BJ (cell line): ENCODE measurements around the gene NDUFB7. TPM values are rescaled to one million over a fixed set of nuclear protein-coding genes. Genes with fewer than 3 reads are reported as not detected.

Experiments
- CTCF ChIA-PET: fragments of 350-600 bp; formaldehyde crosslinking; extraction: SDS; loops from one replicate; lab custom pipeline; 2021; ENCODE audit warnings: antibody characterized with exemption, inconsistent platforms; lab: Yijun Ruan, JAX
- POLR2A ChIA-PET: fragments of 300-600 bp; sonication (Branson Sonifier 250); formaldehyde crosslinking; extraction: SDS; loops from one replicate; lab custom pipeline; 2021; ENCODE audit warnings: antibody characterized with exemption; lab: Charles Lee
- DNase-seq: peaks from one replicate; pipeline ENCODE4 v3.0.0-alpha.2; 2011; ENCODE audit warnings: low read depth
- H3K27me3 ChIP-seq: 2 replicates; pipeline ENCODE4 v1.6.0; 2011; ENCODE audit warnings: low read length; ENCODE audit not compliant: control insufficient read depth, insufficient read depth
- H3K36me3 ChIP-seq: 2 replicates; pipeline ENCODE4 v1.5.1; 2011; ENCODE audit warnings: low read length; ENCODE audit not compliant: control insufficient read depth, insufficient read depth
- H3K4me3 ChIP-seq: 2 replicates; pipeline ENCODE4 v1.5.1; 2011; ENCODE audit warnings: low read depth, mild to moderate bottlenecking, control low read depth, low read length
- CTCF ChIP-seq: IDR thresholded peaks from 2 replicates; pipeline ENCODE4 v1.5.1; 2011; ENCODE audit warnings: low read depth, mild to moderate bottlenecking, control low read depth, inconsistent platforms, low read length, moderate library complexity; ENCODE audit not compliant: insufficient read depth
- polyA plus RNA-seq: library from polyadenylated mRNA; depleted of rRNA; stranded (reverse); fragments of >200 nt; gene quantifications from 2 replicates; pipeline ENCODE4 v1.2.3, GENCODE V29; 2011

Gene NDUFB7
- polyA plus RNA-seq, 1 experiment = 147 TPM

GRCh38 chr19:14563989-14564651 lies 7.7 kb downstream of the NDUFB7 start:
- Histone ChIP-seq H3K27me3 (no peaks in the 10 kb centered on the region), H3K36me3 (peaks cover 8% of the 10 kb centered on the region), H3K4me3 (no peak overlapping the region)
- ChIA-PET CTCF (interaction anchor here (1.3 to 9.9 kb wide), 2 partner anchors 9 to 92 kb away, joined by 3 to 62 read pairs; no protein-coding TSS in a partner anchor), POLR2A (no interaction called here)
- no peak for DNase-seq
- TF ChIP-seq CTCF = no peak

- POLR2A ChIA-PET = no interaction called here
- H3K4me3 ChIP-seq = no peak overlapping the region
- DNase-seq = no peak
- H3K36me3 ChIP-seq = peaks cover 8% of the 10 kb centered on the region
- H3K27me3 ChIP-seq = no peaks in the 10 kb centered on the region
- no peak for TF ChIP-seq CTCF
- CTCF ChIA-PET = interaction anchor here (1.3 kb wide), 1 partner anchor 91 kb away, joined by 3 read pairs; no protein-coding TSS in a partner anchor
These were observed 8.3 kb downstream of the NDUFB7 start for GRCh38 chr19:14563590-14563926.

GRCh38 chr19:14562660-14563589 lies 8.9 kb downstream of the NDUFB7 start:
- H3K27me3 ChIP-seq = no peaks in the 10 kb centered on the region
- H3K4me3 ChIP-seq = no peak overlapping the region
- peaks cover 8% of the 10 kb centered on the region for H3K36me3 ChIP-seq
- ChIA-PET POLR2A (no interaction called here), CTCF (interaction anchor here (1.3 kb wide), 1 partner anchor 90 kb away, joined by 3 read pairs; no protein-coding TSS in a partner anchor)
- no peak for TF ChIP-seq CTCF
- DNase-seq = no peak

GRCh38 chr19:14561847-14562351 lies 10.0 kb downstream of the NDUFB7 start:
- ChIA-PET CTCF (no interaction called here), POLR2A (no interaction called here)
- TF ChIP-seq CTCF = no peak
- Histone ChIP-seq H3K36me3 (peaks cover 7% of the 10 kb centered on the region), H3K4me3 (no peak overlapping the region), H3K27me3 (no peaks in the 10 kb centered on the region)
- DNase-seq = no peak

- POLR2A ChIA-PET = no interaction called here
- no peak for TF ChIP-seq CTCF
- Histone ChIP-seq H3K36me3 (peaks cover 4% of the 10 kb centered on the region), H3K27me3 (no peaks in the 10 kb centered on the region), H3K4me3 (no peak overlapping the region)
- no peak for DNase-seq
- CTCF ChIA-PET = no interaction called here
These were observed 10.6 kb downstream of the NDUFB7 start for GRCh38 chr19:14561249-14561648.
